ENCODE measurements around the gene TRIM40.

DNA sequence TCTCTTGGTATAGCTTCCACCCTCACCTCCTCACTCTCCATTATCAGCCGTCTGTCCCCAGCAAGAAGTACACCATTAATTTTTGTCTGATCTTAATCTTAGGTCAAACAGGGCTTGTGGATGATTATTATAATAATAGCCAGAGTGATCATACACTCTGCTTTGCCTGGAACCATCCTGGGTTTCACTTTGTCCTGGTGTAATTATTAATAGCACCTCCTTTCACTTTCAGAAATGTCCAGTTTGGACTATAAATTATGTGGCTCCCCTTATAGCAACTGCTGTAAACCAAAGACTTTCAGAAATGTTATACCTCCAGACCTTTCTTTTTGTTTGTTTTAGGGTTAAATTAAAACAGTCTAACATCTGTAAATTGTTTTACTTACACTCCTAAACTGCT, 22.1 kb upstream of the TRIM40 start:
- TF ChIP-seq, protein P1, sequence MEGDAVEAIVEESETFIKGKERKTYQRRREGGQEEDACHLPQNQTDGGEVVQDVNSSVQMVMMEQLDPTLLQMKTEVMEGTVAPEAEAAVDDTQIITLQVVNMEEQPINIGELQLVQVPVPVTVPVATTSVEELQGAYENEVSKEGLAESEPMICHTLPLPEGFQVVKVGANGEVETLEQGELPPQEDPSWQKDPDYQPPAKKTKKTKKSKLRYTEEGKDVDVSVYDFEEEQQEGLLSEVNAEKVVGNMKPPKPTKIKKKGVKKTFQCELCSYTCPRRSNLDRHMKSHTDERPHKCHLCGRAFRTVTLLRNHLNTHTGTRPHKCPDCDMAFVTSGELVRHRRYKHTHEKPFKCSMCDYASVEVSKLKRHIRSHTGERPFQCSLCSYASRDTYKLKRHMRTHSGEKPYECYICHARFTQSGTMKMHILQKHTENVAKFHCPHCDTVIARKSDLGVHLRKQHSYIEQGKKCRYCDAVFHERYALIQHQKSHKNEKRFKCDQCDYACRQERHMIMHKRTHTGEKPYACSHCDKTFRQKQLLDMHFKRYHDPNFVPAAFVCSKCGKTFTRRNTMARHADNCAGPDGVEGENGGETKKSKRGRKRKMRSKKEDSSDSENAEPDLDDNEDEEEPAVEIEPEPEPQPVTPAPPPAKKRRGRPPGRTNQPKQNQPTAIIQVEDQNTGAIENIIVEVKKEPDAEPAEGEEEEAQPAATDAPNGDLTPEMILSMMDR (IDR thresholded peaks at IDR 0.05), result no peak
- no peak for TF ChIP-seq ZFX (IDR thresholded peaks at IDR 0.05; ENCODE audit: borderline replicate concordance)
